GM12878 (cell line): ENCODE data around the gene CCDC74B. TPM values are rescaled to one million over a fixed set of nuclear protein-coding genes. Genes with fewer than 3 reads are reported as not detected.
"Not testable (repeated sequence)": the region's sequence is repeated elsewhere in the genome, so short reads cannot be mapped to it uniquely, and the experiment has no call there.

Experiments
- ATAC-seq: fragments of 200-7000 bp; cut with Tn5 transposase; 3 replicates; pipeline ENCODE4 v1.9.1; 2020; ENCODE audit warnings: mild to moderate bottlenecking, moderate library complexity
- BruUV-seq: library from RNA; stranded (reverse); fragments of 400-500 nt; replicated peaks from 2 replicates; lab custom pipeline; 2021; lab: Mats Ljungman, UMichigan
- CTCF ChIA-PET: fragments of 300-600 bp; sonication (Branson Sonifier 250); formaldehyde crosslinking; extraction: SDS; loops from one replicate; lab custom pipeline; 2021; ENCODE audit warnings: inconsistent platforms; lab: Yijun Ruan, JAX
- POLR2A ChIA-PET: fragments of 350-600 bp; formaldehyde crosslinking; extraction: SDS; loops from one replicate; lab custom pipeline; 2021; ENCODE audit warnings: inconsistent platforms; lab: Charles Lee
- RAD21 ChIA-PET: fragments of 300-600 bp; sonication (Branson Sonifier 250); formaldehyde crosslinking; loops from one replicate; lab custom pipeline; 2023; ENCODE audit warnings: antibody characterized with exemption; ENCODE audit not compliant: unreplicated experiment; lab: Charles Lee
- SMC1A ChIA-PET: fragments of 300-600 bp; sonication (Branson Sonifier 250); formaldehyde crosslinking; loops from one replicate; lab custom pipeline; 2023; ENCODE audit not compliant: unreplicated experiment, uncharacterized antibody; lab: Charles Lee
- DNase-seq: peaks from one replicate; pipeline ENCODE4 v3.0.0-alpha.2; 2011; ENCODE audit warnings: low read depth, low spot score
- FAIRE-seq: peaks from 3 replicates; lab custom pipeline; 2011; peaks lifted over from hg19 to GRCh38; lab: Jason Lieb, UNC
- H2AFZ ChIP-seq: 2 replicates; pipeline ENCODE4 v1.6.0; 2011; ENCODE audit warnings: low read depth, low read length, control low read depth; ENCODE audit not compliant: control insufficient read depth
- H3K27ac ChIP-seq: 2 replicates; pipeline ENCODE4 v1.5.1; 2011; ENCODE audit warnings: control low read depth; ENCODE audit not compliant: control insufficient read depth, insufficient read depth
- H3K27me3 ChIP-seq, 2 experiments: replicated peaks in 1 of 2; 2 replicates each; pipeline versions ENCODE4 v1.6.0 to v1.6.1; 2011; ENCODE audit warnings: low read length in 1 of 2; ENCODE audit not compliant: control insufficient read depth in 2 of 2, insufficient read depth in 2 of 2
- H3K36me3 ChIP-seq, 2 experiments: 2 replicates each; pipeline ENCODE4 v1.5.1; 2011; ENCODE audit warnings: low read length in 1 of 2; ENCODE audit not compliant: control insufficient read depth in 2 of 2, insufficient read depth in 2 of 2
- H3K4me1 ChIP-seq: 2 replicates; pipeline ENCODE4 v1.6.1; 2011; ENCODE audit warnings: mild to moderate bottlenecking, low read length, moderate library complexity, mixed read lengths; ENCODE audit not compliant: control insufficient read depth, insufficient read depth
- H3K4me2 ChIP-seq: 2 replicates; pipeline ENCODE4 v1.6.0; 2011; ENCODE audit warnings: control low read depth; ENCODE audit not compliant: control insufficient read depth, insufficient read depth
- H3K4me3 ChIP-seq: fragments of 200-600 bp; sonication (generic); 2 replicates; pipeline ENCODE4 v1.5.1; 2016
- H3K79me2 ChIP-seq: 2 replicates; pipeline ENCODE4 v1.6.0; 2011; ENCODE audit warnings: low read length; ENCODE audit not compliant: control insufficient read depth, insufficient read depth
- H3K9ac ChIP-seq: 2 replicates; pipeline ENCODE4 v1.8.0; 2011; ENCODE audit warnings: low read length, control low read depth, mixed read lengths; ENCODE audit not compliant: control insufficient read depth, insufficient read depth
- H3K9me3 ChIP-seq: replicated peaks from 3 replicates; pipeline ENCODE4 v1.5.1; 2011; ENCODE audit warnings: mild to moderate bottlenecking, low read length; ENCODE audit not compliant: control insufficient read depth, insufficient read depth
- H4K20me1 ChIP-seq: 2 replicates; pipeline ENCODE4 v1.6.0; 2011; ENCODE audit not compliant: control insufficient read depth, insufficient read depth
- BHLHE40 ChIP-seq, 2 experiments: fragments of 450-650 bp in 1 of 2; IDR thresholded peaks; 2 replicates each; pipeline ENCODE4 v1.6.1; 2011 to 2017; ENCODE audit warnings: low read depth in 2 of 2, borderline replicate concordance in 1 of 2, improper control_type of control experiment in 1 of 2, low read length in 1 of 2, mild to moderate bottlenecking in 1 of 2
- RUNX3 ChIP-seq: IDR thresholded peaks from 2 replicates; pipeline ENCODE4 v1.6.1; 2012; ENCODE audit warnings: low read length, inconsistent platforms
- WGBS: methylation state at CpG from one replicate; pipeline ENCODE4 v1.1.6; 2016; ENCODE audit warnings: low lambda C conversion rate; ENCODE audit not compliant: insufficient replicate concordance, insufficient coverage; ENCODE audit errors: missing lambda C conversion rate; 5-methylcytosine and 5-hydroxymethylcytosine counted together
- in situ Hi-C: fragments of 300-500 bp; cut with MboI; formaldehyde crosslinking; loops from 9 replicates; pipeline ENCODE4 v1.14.3; 2018; ENCODE audit warnings: mixed read lengths
- intact Hi-C: fragments of 100-400 bp; cut with micrococcal nuclease; formaldehyde crosslinking; loops from one replicate; pipeline ENCODE4 v1.14.2; 2022; ENCODE audit not compliant: unreplicated experiment
- polyA plus RNA-seq, 11 experiments: library from polyadenylated mRNA; depleted of rRNA in 4 of 11; unstranded in 6 of 11; stranded (reverse) in 5 of 11; fragments of >200 nt; fragmentation: Nextera tagmentation in 4 of 11; fragmentation: Illumina TruSeq in 1 of 11; extraction: Ambion mirVana in 4 of 11; extraction: Trizol in 1 of 11; gene quantifications; 1 replicate in 1 of 11; 2 replicates in 10 of 11; pipeline versions ENCODE4 v1.2.1 to v1.2.3, GENCODE V29; 2011 to 2016; ENCODE audit warnings: inconsistent platforms in 2 of 11, missing spikeins in 2 of 11, low read depth in 1 of 11
- total RNA-seq, 4 experiments: library from RNA; depleted of rRNA in 3 of 4; stranded (reverse); fragments of >200 nt in 3 of 4; fragmentation: Illumina TruSeq in 1 of 4; extraction: Trizol in 1 of 4; gene quantifications; 2 replicates each; pipeline versions ENCODE4 v1.2.1 to v1.2.3, GENCODE V29; 2013 to 2021

CCDC74B gene
- total and polyA plus RNA-seq, 10 of the 15 experiments (the other 5 are each of a cell fraction or from before 2014, with no cell fraction given), result 0.52 to 21.2 (median 9.7) TPM

DNA sequence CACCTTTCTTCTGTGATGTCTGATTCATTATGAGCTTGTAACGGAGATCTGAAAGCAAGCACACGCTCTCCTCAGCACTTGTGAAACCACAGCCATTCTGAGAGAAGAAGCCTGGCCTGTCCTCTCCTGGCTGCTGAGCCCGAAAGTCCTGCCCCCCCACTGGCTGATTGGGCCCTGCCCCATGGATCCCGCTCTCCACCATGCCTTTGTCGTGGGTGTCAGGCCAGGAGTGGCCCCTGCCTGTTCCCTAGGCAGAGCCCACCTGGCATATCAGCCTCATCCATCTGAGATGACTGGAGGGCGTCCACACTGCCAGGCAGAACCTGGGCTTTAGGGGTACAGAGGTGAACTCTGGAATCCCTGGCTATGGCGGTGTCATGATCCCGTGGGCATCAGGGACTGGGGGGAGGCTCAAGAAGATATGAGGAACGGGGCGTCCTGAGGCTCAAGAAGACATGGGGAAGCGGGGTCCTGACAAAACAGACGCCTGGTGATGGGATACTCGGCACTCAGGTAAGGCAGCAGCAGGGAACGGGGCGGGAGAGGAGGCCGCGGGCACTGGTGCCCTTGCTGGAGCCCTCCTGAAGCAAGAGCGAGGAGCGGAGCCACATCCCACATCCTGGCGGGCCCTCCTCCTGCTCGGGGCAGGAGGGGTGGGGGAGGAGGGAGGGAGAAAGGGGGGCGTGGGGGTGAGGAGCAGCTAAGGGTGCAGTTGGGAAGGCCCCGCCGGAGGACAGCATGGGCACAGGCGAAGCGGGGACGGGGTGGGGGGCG lies 1.5 kb downstream of the CCDC74B start:
- FAIRE-seq, H3K4me1 ChIP-seq, H3K9ac ChIP-seq, H3K79me2 ChIP-seq, in situ Hi-C loops, H3K27me3 ChIP-seq, H3K4me2 ChIP-seq, H3K4me3 ChIP-seq, RAD21 ChIA-PET, H4K20me1 ChIP-seq, H2AFZ ChIP-seq, H3K27ac ChIP-seq, H3K9me3 ChIP-seq, H3K36me3 ChIP-seq, DNase-seq, POLR2A ChIA-PET, CTCF ChIA-PET, BruUV-seq, intact Hi-C loops: not testable (repeated sequence)
- SMC1A ChIA-PET, result interaction anchor here (0.8 kb wide), 1 partner anchor 37 kb away, joined by 3 read pairs; no protein-coding TSS in a partner anchor
- ATAC-seq, result peak; percentile 55
- 31% methylated on average over 9 of the region's 28 CpGs for WGBS
- peak; percentile 31; the same call in 1 of the 2 replicates for TF ChIP-seq RUNX3

- in situ Hi-C loops, H3K27ac ChIP-seq, H4K20me1 ChIP-seq, H3K9me3 ChIP-seq, DNase-seq, H3K36me3 ChIP-seq, H3K4me2 ChIP-seq, BruUV-seq, H2AFZ ChIP-seq, H3K4me1 ChIP-seq, H3K9ac ChIP-seq, H3K79me2 ChIP-seq, CTCF ChIA-PET, H3K27me3 ChIP-seq, H3K4me3 ChIP-seq, RAD21 ChIA-PET, ATAC-seq, intact Hi-C loops, POLR2A ChIA-PET: not testable (repeated sequence)
- TF ChIP-seq BHLHE40 (IDR thresholded peaks at IDR 0.05; ENCODE audit: borderline replicate concordance in 1 of 2, low read depth in 2 of 2, low read length in 1 of 2), result 0 out of 4 replicates have a peak, but pooled peaks of 1 of the 2 experiments have one; percentile 26
- FAIRE-seq, result peak; percentile 74
- WGBS, result 83% methylated on average over 11 of the region's 13 CpGs
- SMC1A ChIA-PET, result interaction anchor here (0.8 kb wide), 1 partner anchor 38 kb away, joined by 3 read pairs; no protein-coding TSS in a partner anchor
These were observed 2.3 kb downstream of the CCDC74B start for GRCh38 chr2:130142396-130143265.

DNA sequence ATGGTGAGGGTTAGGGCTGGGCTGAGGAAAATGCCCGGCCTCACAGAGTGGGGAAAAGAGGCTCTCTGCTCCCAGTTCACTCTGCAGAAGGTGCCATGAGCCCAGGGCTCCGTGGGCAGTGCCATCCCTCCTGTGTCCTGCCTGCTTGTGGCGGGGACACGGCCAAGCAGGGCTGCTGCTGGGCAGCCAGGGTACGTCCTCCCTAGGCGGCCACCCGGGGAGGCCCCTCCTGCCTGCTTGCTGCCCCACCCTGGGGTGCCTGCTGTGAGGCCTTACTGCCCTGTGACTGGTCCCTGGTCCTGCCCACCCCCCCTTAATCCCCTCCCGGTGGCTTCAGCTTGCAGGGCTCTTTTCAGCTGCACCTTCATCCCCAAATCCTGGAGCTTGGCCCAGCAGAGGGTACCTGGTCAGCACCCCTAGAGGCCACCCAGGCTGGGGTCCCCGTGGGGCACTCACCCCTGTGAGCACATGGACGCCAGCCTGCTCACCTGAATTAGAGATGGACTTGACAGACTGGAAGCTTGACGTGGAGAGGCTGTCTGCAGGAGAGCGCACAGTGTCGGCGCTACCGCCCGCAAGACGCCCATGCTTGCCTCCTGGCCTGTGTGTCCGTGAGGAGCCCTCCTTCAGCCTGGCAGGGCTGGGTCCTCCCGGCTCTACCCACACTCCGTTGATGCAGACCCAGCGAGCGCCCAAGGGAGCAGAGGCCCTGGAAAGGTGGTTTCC lies 3.1 kb downstream of the CCDC74B start:
- RAD21 ChIA-PET, result not testable (repeated sequence)

More for the DNA sequence above, 3.1 kb downstream of the CCDC74B start:
- H2AFZ ChIP-seq, CTCF ChIA-PET, H3K36me3 ChIP-seq, SMC1A ChIA-PET, H3K79me2 ChIP-seq, H3K9me3 ChIP-seq, H3K4me2 ChIP-seq, in situ Hi-C loops, H3K27me3 ChIP-seq, FAIRE-seq, ATAC-seq, DNase-seq, H4K20me1 ChIP-seq, intact Hi-C loops, H3K9ac ChIP-seq, H3K27ac ChIP-seq, H3K4me3 ChIP-seq, POLR2A ChIA-PET, H3K4me1 ChIP-seq, BruUV-seq: not testable (repeated sequence)
- WGBS, result 66% methylated on average over 15 of the region's 22 CpGs
